HG03378 (cell line): ENCODE data around the gene PRTG.
"Not testable (repeated sequence)": the region's sequence is repeated elsewhere in the genome, so short reads cannot be mapped to it uniquely, and the experiment has no call there.

ENCODE experiments used
- ATAC-seq: cut with Tn5 transposase; IDR thresholded peaks from one replicate; pipeline ENCODE4 v1.9.1; 2021; ENCODE audit warnings: mild to moderate bottlenecking, moderate library complexity; ENCODE audit not compliant: unreplicated experiment

PRTG gene

GRCh38 chr15:55742927-55743728, at the start of gene PRTG:
Gene PRTG, minus strand, starts transcription at chr15:55743152. Its CDS starts 221 bp downstream, at chr15:55742931.
- no peak for ATAC-seq

- no peak for ATAC-seq
These were observed 48.8 kb upstream of the PRTG start for GRCh38 chr15:55791551-55792400.

GRCh38 chr15:55789066-55789660, 46.2 kb upstream of the PRTG start:
- ATAC-seq, result no peak

GRCh38 chr15:55786341-55786740, 43.4 kb upstream of the PRTG start:
- no peak for ATAC-seq

GRCh38 chr15:55785593-55785992, 42.6 kb upstream of the PRTG start:
- not testable (repeated sequence) for ATAC-seq

GRCh38 chr15:55784286-55784685, 41.3 kb upstream of the PRTG start:
- ATAC-seq, result no peak

GRCh38 chr15:55782901-55783300, 39.9 kb upstream of the PRTG start:
- no peak for ATAC-seq

- ATAC-seq, result no peak
These were observed 37.3 kb upstream of the PRTG start for GRCh38 chr15:55780292-55780691.

- no peak for ATAC-seq
These were observed 36.0 kb upstream of the PRTG start for GRCh38 chr15:55778932-55779331.

- no peak for ATAC-seq
These were observed 32.4 kb upstream of the PRTG start for GRCh38 chr15:55775316-55775715.

GRCh38 chr15:55774113-55774970, 31.4 kb upstream of the PRTG start:
- no peak for ATAC-seq

GRCh38 chr15:55770806-55771205, 27.9 kb upstream of the PRTG start:
- no peak for ATAC-seq

- no peak for ATAC-seq
These were observed 27.3 kb upstream of the PRTG start for GRCh38 chr15:55770261-55770660.

- ATAC-seq, result no peak
These were observed 25.8 kb upstream of the PRTG start for GRCh38 chr15:55768670-55769185.

- no peak for ATAC-seq
These were observed 23.7 kb upstream of the PRTG start for GRCh38 chr15:55766676-55767075.

- no peak for ATAC-seq
These were observed 21.4 kb upstream of the PRTG start for GRCh38 chr15:55764398-55764797.

GRCh38 chr15:55758580-55758986, 15.6 kb upstream of the PRTG start:
- ATAC-seq, result no peak

GRCh38 chr15:55753433-55753832, 10.5 kb upstream of the PRTG start:
- ATAC-seq, result not testable (repeated sequence)

- ATAC-seq, result no peak
These were observed 7.8 kb upstream of the PRTG start for GRCh38 chr15:55750706-55751105.
